Aorta (tissue), 5 donors: ENCODE results near the gene SPIRE1. TPM values are rescaled to one million over a fixed set of nuclear protein-coding genes. Genes with fewer than 3 reads are reported as not detected.

Source experiments
- ATAC-seq: fragments of 200-7000 bp; cut with Tn5 transposase; one replicate; pipeline ENCODE4 v1.9.1; 2022; ENCODE audit warnings: moderate library complexity; ENCODE audit not compliant: low FRiP score
- DNase-seq, 2 donors: peaks; one replicate each; pipeline ENCODE4 v3.0.0-alpha.2; 2020
- H3K27ac ChIP-seq, 2 donors: one replicate each; pipeline ENCODE4 v1.5.1; 2013; ENCODE audit warnings: low read length in 2 of 2, mild to moderate bottlenecking in 2 of 2, moderate library complexity in 2 of 2, control low read depth in 1 of 2, inconsistent platforms in 1 of 2, low read depth in 1 of 2
- H3K27me3 ChIP-seq, 2 donors: one replicate each; pipeline ENCODE4 v1.6.1; 2013; ENCODE audit warnings: control low read depth in 1 of 2, low read length in 1 of 2, mild to moderate bottlenecking in 1 of 2, moderate library complexity in 1 of 2; ENCODE audit not compliant: insufficient read depth in 2 of 2, control insufficient read depth in 1 of 2
- H3K36me3 ChIP-seq, 2 donors: one replicate each; pipeline ENCODE4 v1.6.1; 2013; ENCODE audit warnings: control low read depth in 1 of 2, low read length in 1 of 2, mild to moderate bottlenecking in 1 of 2; ENCODE audit not compliant: insufficient read depth in 2 of 2, control insufficient read depth in 1 of 2
- H3K4me1 ChIP-seq, 2 donors: one replicate each; pipeline ENCODE4 v1.6.1; 2013; ENCODE audit warnings: low read length in 2 of 2, control low read depth in 1 of 2, mild to moderate bottlenecking in 1 of 2, moderate library complexity in 1 of 2; ENCODE audit not compliant: insufficient read depth in 2 of 2, control insufficient read depth in 1 of 2
- H3K4me3 ChIP-seq, 2 donors: one replicate each; pipeline ENCODE4 v1.5.1; 2013; ENCODE audit warnings: low read length in 2 of 2, control low read depth in 1 of 2, mild to moderate bottlenecking in 1 of 2
- H3K9me3 ChIP-seq: one replicate; pipeline ENCODE4 v1.6.1; 2013; ENCODE audit warnings: mild to moderate bottlenecking, low read length; ENCODE audit not compliant: control insufficient read depth
- WGBS, 2 donors: extraction: QIAGEN DNeasy Blood & Tissue Kit; methylation state at CpG; one replicate each; pipeline ENCODE4 v1.1.7; 2013; 5-methylcytosine and 5-hydroxymethylcytosine counted together
- intact Hi-C, 2 donors: fragments of 100-400 bp; cut with DNase I; formaldehyde crosslinking; loops; one replicate each; pipeline versions ENCODE4 v1.14.2 to v1.15.0; 2022
- polyA plus RNA-seq, 2 donors: library from polyadenylated mRNA; stranded (reverse); fragments of 200-250 nt; gene quantifications; one replicate each; pipeline ENCODE4 v1.2.3, GENCODE V29; 2013
- total RNA-seq, 2 donors: library from RNA; stranded (reverse); fragmentation: NEBNext Ultra II Directional; extraction: Animal tissue kit (Norgen Biotek cat#: 25700); gene quantifications; one replicate each; pipeline ENCODE4 v1.2.1, GENCODE V29; 2021
- donor health status: healthy with polysubstance abuse.
- donor health status: Bipolar disorder and iron deficiency.
- donor health status: DM: no; HTN: no; CAD: no.
- donor health status: DM: no; HTN: no; CAD: no.
- donor health status: DM: yes; HTN: yes; CAD: no.

The SPIRE1 gene
- total and polyA plus RNA-seq, 4 donors, result 14.9 to 48.5 (median 28.2) TPM

- H3K4me3 ChIP-seq, result no peak overlapping the region
- H3K36me3 ChIP-seq, result no peaks in the 10 kb centered on the region
- WGBS, 2 donors, result 10 to 15% methylated on average over 5 of the region's 5 CpGs
- H3K27ac ChIP-seq, result peak overlapping the region in 1 of 2 donors; percentile 31
- H3K27me3 ChIP-seq, result no peaks in the 10 kb centered on the region
- DNase-seq, result peak in 1 of 2 donors; percentile 59
- H3K4me1 ChIP-seq, result peaks cover 2 to 7% of the 10 kb centered on the region in 2 donors
- no peak for ATAC-seq
- intact Hi-C loops, result loop anchor here in 1 of 2 donors (10.0 kb wide), 1 partner anchor 57 kb away; the partner anchor contains the start of gene SPIRE1
- no peaks in the 10 kb centered on the region for H3K9me3 ChIP-seq
These were observed 60.1 kb downstream of the SPIRE1 start for GRCh38 chr18:12597760-12598159.

GRCh38 chr18:12595571-12596255 is 62.2 kb downstream of the SPIRE1 start:
- DNase-seq, result no peak
- no peak overlapping the region for H3K4me3 ChIP-seq
- H3K4me1 ChIP-seq, result peaks cover 2 to 7% of the 10 kb centered on the region in 2 donors
- H3K36me3 ChIP-seq, result no peaks in the 10 kb centered on the region
- H3K27ac ChIP-seq, result no peak overlapping the region
- intact Hi-C loops, result loop anchor here in 1 of 2 donors (10.0 kb wide), 1 partner anchor 59 kb away; the partner anchor contains the start of gene SPIRE1
- H3K27me3 ChIP-seq, result no peaks in the 10 kb centered on the region
- no peaks in the 10 kb centered on the region for H3K9me3 ChIP-seq
- ATAC-seq, result no peak

- 76 to 77% methylated on average over 8 of the region's 8 CpGs for WGBS, 2 donors
- Histone ChIP-seq H3K27ac (no peak overlapping the region), H3K27me3 (no peaks in the 10 kb centered on the region), H3K4me1 (peaks cover 2 to 3% of the 10 kb centered on the region in 2 donors), H3K4me3 (no peak overlapping the region), H3K36me3 (no peaks in the 10 kb centered on the region), H3K9me3 (no peaks in the 10 kb centered on the region)
- intact Hi-C loops, result loop anchor here in 1 of 2 donors (10.0 kb wide), 1 partner anchor 61 kb away; the partner anchor contains the start of gene SPIRE1
- ATAC-seq (no peak), DNase-seq (no peak)
These were observed 64.0 kb downstream of the SPIRE1 start for GRCh38 chr18:12593866-12594265.

- ATAC-seq (no peak), DNase-seq (no peak)
- Histone ChIP-seq H3K4me1 (peaks cover 2 to 3% of the 10 kb centered on the region in 2 donors), H3K36me3 (no peaks in the 10 kb centered on the region), H3K27me3 (no peaks in the 10 kb centered on the region), H3K4me3 (no peak overlapping the region), H3K27ac (no peak overlapping the region), H3K9me3 (no peaks in the 10 kb centered on the region)
- 88 to 91% methylated on average over 5 of the region's 5 CpGs for WGBS, 2 donors
- intact Hi-C loops, result loop anchor here in 1 of 2 donors (10.0 kb wide), 1 partner anchor 62 kb away; the partner anchor contains the start of gene SPIRE1
These were observed 65.2 kb downstream of the SPIRE1 start for GRCh38 chr18:12592597-12593127.

DNA sequence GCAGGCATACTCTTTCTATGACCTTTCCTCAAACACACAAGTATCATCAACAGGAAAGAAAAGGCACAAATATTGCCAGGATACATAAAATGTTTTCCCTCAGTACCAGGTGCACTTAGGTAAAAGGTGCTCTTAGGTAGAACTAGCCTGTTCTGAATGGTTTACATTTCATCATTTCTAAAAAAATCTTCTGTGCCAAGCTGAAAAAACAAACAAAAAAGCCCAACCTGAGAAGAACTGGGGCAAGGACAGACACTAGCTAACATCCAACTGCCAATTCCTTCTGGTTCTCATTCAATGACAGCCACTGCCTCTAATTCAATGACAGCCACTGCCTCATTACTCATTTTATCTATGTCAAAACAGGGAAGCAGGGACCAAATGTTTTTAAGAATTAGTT is 68.5 kb downstream of the SPIRE1 start:
- no peak for DNase-seq
- intact Hi-C loops, result no loop called here
- Histone ChIP-seq H3K27me3 (no peaks in the 10 kb centered on the region), H3K27ac (no peak overlapping the region), H3K36me3 (no peaks in the 10 kb centered on the region), H3K4me3 (no peak overlapping the region), H3K9me3 (no peaks in the 10 kb centered on the region), H3K4me1 (no peaks in the 10 kb centered on the region)
- ATAC-seq, result no peak

- Histone ChIP-seq H3K36me3 (no peaks in the 10 kb centered on the region), H3K4me3 (no peak overlapping the region), H3K4me1 (no peaks in the 10 kb centered on the region), H3K27ac (no peak overlapping the region), H3K27me3 (no peaks in the 10 kb centered on the region), H3K9me3 (no peaks in the 10 kb centered on the region)
- intact Hi-C loops, result no loop called here
- WGBS, 2 donors, result 58 to 73% methylated on average over 1 of the region's 1 CpG
- no peak for ATAC-seq
- DNase-seq, result no peak
These were observed 71.0 kb downstream of the SPIRE1 start for GRCh38 chr18:12586956-12587355.

GRCh38 chr18:12585218-12585617 is 72.7 kb downstream of the SPIRE1 start:
- Histone ChIP-seq H3K36me3 (no peaks in the 10 kb centered on the region), H3K4me3 (no peak overlapping the region), H3K9me3 (no peaks in the 10 kb centered on the region), H3K27me3 (no peaks in the 10 kb centered on the region), H3K27ac (no peak overlapping the region), H3K4me1 (no peaks in the 10 kb centered on the region)
- DNase-seq (no peak), ATAC-seq (no peak)
- WGBS, 2 donors, result 97 to 100% methylated on average over 1 of the region's 1 CpG
- intact Hi-C loops, result no loop called here

- no peak overlapping the region for H3K4me3 ChIP-seq
- no peak for DNase-seq
- H3K27ac ChIP-seq, result no peak overlapping the region
- H3K9me3 ChIP-seq, result no peaks in the 10 kb centered on the region
- no peaks in the 10 kb centered on the region for H3K36me3 ChIP-seq
- WGBS, 2 donors, result 94 to 95% methylated on average over 9 of the region's 9 CpGs
- H3K4me1 ChIP-seq, result no peaks in the 10 kb centered on the region
- intact Hi-C loops, result no loop called here
- no peak for ATAC-seq
- no peaks in the 10 kb centered on the region for H3K27me3 ChIP-seq
These were observed 77.1 kb downstream of the SPIRE1 start for GRCh38 chr18:12580630-12581342.
